ENCODE measurements around the gene ATOH1. TPM values are rescaled to one million over a fixed set of nuclear protein-coding genes. Genes with fewer than 3 reads are reported as not detected.

Gene ATOH1
- total RNA-seq, 1 experiment from 2014 or later = not detected

DNA sequence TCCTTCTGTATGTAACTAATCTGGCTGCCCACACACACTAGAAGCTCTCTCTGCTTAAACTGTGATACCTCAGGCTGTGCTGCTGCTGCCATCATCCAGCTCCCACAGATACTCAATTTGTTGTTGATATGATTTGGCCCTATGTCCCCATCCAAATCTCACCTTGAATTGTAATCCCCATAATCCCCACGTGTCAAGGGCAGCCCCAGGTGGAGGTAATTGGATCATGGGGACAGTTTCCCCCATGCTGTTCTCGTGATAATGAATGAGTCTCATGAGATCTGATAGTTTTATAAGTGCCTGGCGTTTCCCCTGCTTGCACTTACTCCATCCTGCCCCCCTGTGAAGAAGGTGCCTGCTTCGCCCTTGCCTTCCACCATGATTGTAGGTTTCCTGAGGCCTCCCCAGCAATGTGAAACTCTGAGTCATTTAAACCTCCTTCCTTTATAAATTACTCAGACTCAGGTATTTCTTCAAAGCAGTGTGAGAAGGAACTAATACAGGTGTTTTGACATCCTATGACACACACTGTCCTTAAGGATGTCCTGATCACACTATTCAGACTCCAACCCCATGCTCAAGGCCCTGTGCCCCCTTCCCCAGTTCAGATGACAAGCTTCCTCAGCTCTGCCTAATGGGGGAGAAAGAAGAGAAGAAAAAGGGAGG lies 2.9 kb upstream of the ATOH1 start:
- H3K79me1 ChIP-seq (ENCODE audit: insufficient read depth, low read depth, low read length, poor library complexity, severe bottlenecking) = no peaks in the 10 kb centered on the region
- no peak overlapping the region for H2BK5ac ChIP-seq (ENCODE audit: insufficient read length, low read length)
- peaks cover 22% of the 10 kb centered on the region for H3K23me2 ChIP-seq (ENCODE audit: insufficient read length, low read depth, low read length, poor library complexity, severe bottlenecking)
- Mint-ChIP-seq H3K9me3 (peaks cover 0 to 5% of the 10 kb centered on the region in 2 experiments; a peak in 2 of 5 replicates), H3K4me1 (peaks cover 28 to 29% of the 10 kb centered on the region in 2 experiments), H3K27ac (no peak overlapping the region), H3K4me3 (no peak overlapping the region), H3K36me3 (ENCODE audit: insufficient read depth in 1 of 3, low read depth in 3 of 3) (no peaks in the 10 kb centered on the region; a peak in 1 of 7 replicates), H3K27me3 (ENCODE audit: low read depth) (peaks cover 90% of the 10 kb centered on the region)
- H3K27ac ChIP-seq (ENCODE audit: insufficient read length, low read depth, low read length) = no peak overlapping the region
- H3K4me1 ChIP-seq (ENCODE audit: insufficient read depth, low read length) = no peaks in the 10 kb centered on the region; the same call in 1 of the 2 replicates
- no peak overlapping the region for H2BK15ac ChIP-seq (ENCODE audit: low read depth, low read length)
- H3K56ac ChIP-seq (ENCODE audit: insufficient read length, low read depth, low read length) = no peak overlapping the region
- no peak overlapping the region for H3K23ac ChIP-seq (ENCODE audit: insufficient read length, low read depth, low read length)
- H3K4ac ChIP-seq (ENCODE audit: low read depth, low read length) = no peak overlapping the region
- no peak overlapping the region for H2BK20ac ChIP-seq (ENCODE audit: low read depth, low read length, poor library complexity, severe bottlenecking)
- no peak for DNase-seq
- no peak overlapping the region for H2AFZ ChIP-seq (ENCODE audit: low read length)
- H3T11ph ChIP-seq (ENCODE audit: low read length) = no peak overlapping the region
- H3K18ac ChIP-seq (ENCODE audit: insufficient read length, low read depth, low read length) = no peak overlapping the region
- H3K4me2 ChIP-seq (ENCODE audit: insufficient read depth, insufficient read length, low read length) = no peak overlapping the region
- H4K20me1 ChIP-seq (ENCODE audit: control insufficient read depth, insufficient read depth, insufficient read length) = no peaks in the 10 kb centered on the region
- no peak overlapping the region for H2AK5ac ChIP-seq (ENCODE audit: insufficient read length, low read length)
- no peak overlapping the region for H4K8ac ChIP-seq (replicated peaks; ENCODE audit: insufficient read length, low read depth, low read length)
- H2BK120ac ChIP-seq (ENCODE audit: low read depth, low read length, poor library complexity, severe bottlenecking) = no peak overlapping the region
- H3K14ac ChIP-seq (ENCODE audit: insufficient read depth, low read length) = no peak overlapping the region
- H2BK12ac ChIP-seq (ENCODE audit: insufficient read length, low read depth, low read length) = no peak overlapping the region
- H4K91ac ChIP-seq (ENCODE audit: insufficient read length, low read depth, low read length) = no peak overlapping the region
- TF ChIP-seq, protein P1, sequence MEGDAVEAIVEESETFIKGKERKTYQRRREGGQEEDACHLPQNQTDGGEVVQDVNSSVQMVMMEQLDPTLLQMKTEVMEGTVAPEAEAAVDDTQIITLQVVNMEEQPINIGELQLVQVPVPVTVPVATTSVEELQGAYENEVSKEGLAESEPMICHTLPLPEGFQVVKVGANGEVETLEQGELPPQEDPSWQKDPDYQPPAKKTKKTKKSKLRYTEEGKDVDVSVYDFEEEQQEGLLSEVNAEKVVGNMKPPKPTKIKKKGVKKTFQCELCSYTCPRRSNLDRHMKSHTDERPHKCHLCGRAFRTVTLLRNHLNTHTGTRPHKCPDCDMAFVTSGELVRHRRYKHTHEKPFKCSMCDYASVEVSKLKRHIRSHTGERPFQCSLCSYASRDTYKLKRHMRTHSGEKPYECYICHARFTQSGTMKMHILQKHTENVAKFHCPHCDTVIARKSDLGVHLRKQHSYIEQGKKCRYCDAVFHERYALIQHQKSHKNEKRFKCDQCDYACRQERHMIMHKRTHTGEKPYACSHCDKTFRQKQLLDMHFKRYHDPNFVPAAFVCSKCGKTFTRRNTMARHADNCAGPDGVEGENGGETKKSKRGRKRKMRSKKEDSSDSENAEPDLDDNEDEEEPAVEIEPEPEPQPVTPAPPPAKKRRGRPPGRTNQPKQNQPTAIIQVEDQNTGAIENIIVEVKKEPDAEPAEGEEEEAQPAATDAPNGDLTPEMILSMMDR (conservative IDR thresholded peaks at IDR 0.05) = no peak
- H4K5ac ChIP-seq (ENCODE audit: insufficient read length, low read depth, low read length) = no peak overlapping the region
- no peaks in the 10 kb centered on the region for H3K9me3 ChIP-seq (ENCODE audit: control insufficient read depth, low read depth, low read length)
- peaks cover 11% of the 10 kb centered on the region; the same call in 1 of the 2 replicates for H3K27me3 ChIP-seq (ENCODE audit: insufficient read depth, low read length)
- no CpG with 5 or more reads among the region's 4 CpGs for WGBS (ENCODE audit: extremely low coverage, insufficient read length, low lambda C conversion rate)
- no peaks in the 10 kb centered on the region for H3K79me2 ChIP-seq (ENCODE audit: insufficient read depth, low read length)
- no peak overlapping the region for H3K9ac ChIP-seq (ENCODE audit: extremely low read depth, insufficient read length, low read length)

Measured in H9 (cell line).